CD4-positive, alpha-beta T cell treated with Interleukin-21 for 1 hour (primary cell): ENCODE measurements around the gene MAZ.
"Not testable (repeated sequence)": the region's sequence is repeated elsewhere in the genome, so short reads cannot be mapped to it uniquely, and the experiment has no call there.

ENCODE experiments used
- DNase-seq: peaks from one replicate; pipeline ENCODE4 v3.0.0-alpha.2; 2020

MAZ gene

DNA sequence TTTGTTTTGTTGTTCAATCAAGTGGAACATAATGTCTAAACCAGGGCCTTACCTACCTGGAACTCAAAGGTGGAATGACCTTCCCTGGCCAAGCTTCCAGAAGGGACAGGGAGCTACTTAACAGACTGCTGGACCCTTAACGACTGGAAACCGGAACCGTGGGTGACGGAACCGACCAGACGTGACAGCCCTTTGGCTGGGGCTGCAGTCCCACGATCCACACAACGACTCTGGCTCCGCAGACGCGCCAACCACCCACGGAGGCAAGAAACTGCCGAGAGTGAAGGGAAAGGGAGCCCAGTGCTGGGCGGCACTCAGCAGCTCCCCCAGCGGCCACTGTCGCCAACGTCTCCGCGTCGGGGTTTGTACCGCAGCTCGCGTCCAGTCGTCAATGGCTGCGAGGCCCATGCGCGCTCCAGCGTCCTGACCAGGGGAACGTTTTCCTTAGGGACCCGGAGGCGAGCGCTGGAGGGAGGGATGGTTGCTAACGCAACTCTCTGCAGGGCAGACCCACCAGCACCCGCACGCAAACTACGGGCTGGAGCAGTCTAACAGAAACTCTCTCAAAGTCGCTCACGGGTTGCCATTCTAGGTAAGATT lies 21.3 kb upstream of the MAZ start:
- peak; percentile 81 for DNase-seq

DNA sequence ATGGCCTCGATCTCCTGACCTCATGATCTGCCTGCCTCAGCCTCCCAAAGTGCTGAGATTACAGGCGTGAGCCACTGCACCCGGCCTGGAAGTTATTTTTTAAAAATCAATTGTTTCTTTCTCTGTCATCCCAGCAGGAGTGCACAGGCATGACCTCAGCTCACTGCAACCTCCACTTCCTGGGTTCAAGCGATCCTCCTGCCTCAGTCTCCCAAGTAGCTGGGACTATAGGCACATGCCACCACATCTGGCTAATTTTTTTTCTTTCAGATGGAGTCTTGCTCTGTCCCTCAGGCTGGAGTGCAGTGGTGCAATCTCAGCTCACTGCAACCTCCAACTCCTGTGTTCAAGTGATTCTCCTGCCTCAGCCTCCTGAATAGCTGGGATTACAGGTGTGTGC lies 19.2 kb upstream of the MAZ start:
- DNase-seq: not testable (repeated sequence)

DNA sequence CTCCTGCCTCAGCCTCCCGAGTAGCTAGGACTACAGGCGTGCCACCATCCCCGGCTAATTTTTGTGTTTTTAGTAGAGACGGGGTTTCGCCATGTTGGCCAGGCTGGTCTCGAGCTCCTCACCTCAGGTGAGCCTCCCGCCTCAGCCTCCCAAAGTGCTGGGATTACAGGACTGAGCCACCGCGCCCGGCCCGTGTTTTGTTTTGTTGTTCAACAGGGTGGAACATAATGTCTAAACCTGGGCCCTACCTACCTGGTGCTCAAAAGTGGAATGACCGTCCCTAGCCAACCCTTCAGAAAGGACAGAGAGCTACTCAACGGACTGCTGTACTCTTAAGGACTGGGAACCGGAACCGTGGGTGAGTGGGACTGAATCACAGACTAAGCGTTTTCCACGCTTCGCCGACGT lies 16.6 kb upstream of the MAZ start:
- DNase-seq: no peak

DNA sequence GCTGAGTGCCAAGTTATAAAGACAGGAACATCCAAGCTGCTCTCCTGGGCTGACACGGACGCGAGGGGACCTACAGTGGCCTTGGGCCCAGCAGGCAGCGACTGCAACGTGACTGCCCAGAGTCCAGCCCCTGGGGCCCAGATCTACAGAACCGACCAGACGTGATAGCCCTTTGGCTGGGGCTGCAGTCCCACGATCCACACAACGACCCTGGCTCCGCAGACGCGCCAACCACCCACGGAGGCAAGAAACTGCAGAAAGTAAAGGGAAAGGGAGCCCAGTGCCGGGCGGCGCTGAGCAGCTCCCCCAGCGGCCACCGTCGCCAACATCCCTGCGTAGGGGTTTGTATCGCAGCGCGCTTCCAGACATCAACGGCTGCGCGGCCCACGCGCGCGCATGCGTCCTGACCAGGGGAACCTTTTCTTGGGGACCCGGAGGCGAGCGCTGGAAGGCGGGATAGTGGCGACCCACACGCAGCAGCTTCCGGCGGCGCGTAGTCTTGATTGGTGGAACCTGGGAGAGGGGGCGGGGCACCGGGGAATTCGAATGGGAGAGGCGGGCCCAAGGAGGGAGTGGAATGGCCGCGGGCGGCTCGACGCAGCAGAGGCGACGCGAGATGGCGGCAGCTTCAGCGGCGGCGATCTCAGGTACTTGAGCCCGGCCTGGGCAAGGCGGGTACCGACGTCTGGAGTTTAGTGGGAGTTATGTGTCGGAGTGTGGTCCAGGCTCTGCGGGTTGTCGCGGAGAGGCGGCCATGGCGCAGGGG lies 16.0 kb upstream of the MAZ start, which contains the start of gene KIF22:
Gene KIF22 (plus strand): TSS at position 569 of the 766 bp plus-strand sequence. CDS start 9 bp downstream, at position 578.
- DNase-seq: peak; percentile 100

DNA sequence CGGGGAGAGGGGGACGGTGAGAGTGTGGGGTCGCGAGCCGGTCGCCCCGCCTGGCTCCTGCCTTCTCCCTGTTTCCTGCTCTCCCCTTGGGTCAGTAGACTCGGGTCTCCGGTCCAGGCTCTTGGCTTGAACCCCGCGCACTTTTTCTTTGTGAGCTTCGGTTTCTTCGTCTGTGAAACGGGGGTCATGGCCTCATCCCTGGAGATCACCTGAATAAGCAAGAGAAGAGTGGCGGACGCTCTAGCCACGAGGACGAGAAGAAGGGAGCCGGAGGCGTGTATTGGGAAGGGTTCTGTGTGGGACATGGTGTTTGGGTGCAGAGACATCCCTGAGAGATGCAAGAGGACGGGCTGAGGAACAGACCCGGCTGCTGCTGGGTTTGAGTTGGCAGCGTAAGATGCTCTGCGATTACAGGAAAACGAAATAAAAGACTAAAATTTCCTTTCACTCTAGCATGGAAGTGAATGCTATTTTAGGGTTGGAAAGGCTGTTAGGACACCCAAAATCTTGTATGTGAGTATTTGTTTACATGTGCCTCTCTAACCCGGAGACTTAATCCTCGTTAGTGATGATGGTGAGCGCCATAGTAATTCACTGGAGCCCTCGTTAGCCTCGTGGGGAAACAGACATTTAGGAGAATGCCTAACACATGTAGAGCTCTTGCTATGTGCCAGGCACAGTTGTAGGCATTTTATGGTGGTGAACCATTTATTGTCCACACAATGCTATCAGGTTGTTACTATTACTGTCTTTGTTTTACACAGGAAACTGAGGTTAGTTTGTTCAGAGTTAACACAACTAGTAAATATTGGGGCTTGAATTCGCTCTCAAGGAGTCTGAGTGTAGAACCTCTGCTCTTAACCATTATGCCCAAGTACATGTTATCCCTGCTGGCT lies 15.1 kb upstream of the MAZ start:
- DNase-seq: peak; percentile 24

DNA sequence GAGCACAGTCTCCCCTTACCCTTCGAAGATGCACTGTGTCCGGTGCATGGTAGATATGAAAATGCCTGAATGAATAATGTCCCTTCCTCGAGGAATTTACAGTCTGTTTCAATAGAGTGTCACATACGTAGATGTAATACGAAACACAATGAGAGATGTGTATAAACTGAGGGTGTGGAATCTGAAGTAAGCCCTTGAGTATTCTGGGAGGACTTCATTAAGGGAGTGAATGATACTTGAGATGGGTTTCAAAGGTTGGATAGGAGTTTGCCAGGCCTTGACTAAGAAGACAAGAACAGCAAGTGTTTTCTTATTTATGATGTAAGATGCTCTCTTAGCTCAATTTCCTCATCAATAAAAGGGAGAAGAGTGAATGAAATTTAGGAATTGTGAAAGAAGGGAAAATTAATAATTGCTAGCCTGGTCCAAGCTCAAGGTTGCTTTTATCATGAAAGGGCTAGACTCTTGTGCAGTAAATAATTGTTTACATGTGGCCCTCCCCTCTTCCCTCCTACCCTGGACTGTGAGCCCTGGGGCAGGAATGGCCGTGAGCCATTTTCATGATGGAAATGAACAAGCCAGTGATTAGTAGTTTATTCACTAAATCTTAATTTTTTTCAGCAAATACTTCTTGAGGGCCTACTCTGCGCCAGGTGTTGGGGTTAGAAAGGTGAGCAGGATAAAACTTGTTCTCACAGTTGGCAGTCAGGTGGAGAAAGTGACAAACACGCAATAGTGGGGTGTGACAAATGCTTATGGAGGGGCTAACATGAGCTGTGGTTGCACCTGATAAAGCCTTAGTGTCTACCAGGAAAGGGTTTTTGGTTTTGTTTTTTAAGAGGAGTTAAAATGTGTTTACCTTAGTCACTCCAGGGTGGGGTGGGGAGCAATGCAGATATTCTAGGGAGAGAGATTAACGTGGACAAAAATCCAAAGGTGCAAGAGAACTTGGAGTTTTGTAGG lies 14.2 kb upstream of the MAZ start:
- peak; percentile 29 for DNase-seq

DNA sequence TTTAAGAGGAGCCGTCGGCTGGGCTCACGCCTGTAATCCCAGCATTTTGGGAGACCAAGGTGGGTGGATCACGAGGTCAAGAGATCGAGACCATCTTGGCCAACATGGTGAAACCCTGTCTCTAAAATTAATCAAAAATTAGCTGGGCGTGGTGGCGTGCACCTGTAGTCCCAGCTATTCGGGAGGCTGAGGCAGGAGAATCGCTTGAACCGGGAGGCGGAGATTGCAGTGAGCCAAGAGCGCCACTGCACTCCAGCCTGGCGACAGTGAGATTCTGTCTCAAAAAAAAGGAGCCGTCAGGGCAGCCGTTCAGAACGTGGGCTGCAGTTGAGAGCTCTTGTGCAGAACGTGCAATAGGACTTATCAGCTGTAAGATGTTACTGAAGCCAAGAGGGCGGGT lies 13.2 kb upstream of the MAZ start:
- DNase-seq: not testable (repeated sequence)

DNA sequence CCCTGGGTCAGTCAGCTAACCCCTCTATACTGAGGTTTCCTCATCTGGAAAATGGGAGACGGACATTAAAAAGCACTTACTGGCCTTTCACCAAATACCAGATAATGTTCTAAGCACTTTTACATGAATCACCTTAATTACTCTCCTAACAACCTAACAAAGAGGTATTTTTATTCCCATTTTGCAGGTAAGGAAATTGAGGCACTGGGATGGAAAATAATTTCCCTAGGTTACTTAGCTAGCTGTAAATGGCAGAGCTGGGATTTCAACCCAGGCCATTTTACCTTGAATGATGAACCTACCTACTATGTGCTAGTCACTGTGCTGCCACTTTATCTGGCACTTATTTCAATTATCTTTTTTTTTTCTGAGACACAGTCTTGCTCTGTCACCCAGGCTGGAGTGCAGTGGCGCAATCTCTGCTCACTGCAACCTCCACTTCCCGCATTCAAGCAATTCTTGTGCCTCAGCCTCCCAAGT lies 12.1 kb upstream of the MAZ start:
- DNase-seq: no peak

DNA sequence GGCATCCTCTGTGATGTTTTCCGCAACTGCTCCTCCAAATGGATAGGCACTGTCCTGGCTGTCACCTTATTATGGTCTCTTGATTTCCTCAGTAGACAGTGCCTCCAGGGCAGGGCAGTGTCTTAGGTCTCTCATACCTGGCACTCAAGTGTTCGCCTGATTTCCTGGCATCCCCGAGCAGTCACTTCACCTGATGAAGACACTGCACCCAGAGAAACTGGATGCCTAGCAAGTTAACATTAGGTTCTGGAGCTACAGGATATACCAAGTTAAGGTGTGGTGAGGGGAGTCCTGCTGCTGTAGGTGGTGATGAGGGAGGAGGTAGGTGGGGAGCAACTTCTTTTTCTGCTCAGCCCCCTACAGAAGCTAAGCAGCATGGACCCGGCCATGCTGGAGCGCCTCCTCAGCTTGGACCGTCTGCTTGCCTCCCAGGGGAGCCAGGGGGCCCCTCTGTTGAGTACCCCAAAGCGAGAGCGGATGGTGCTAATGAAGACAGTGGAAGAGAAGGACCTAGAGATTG lies 3.9 kb upstream of the MAZ start:
- no peak for DNase-seq

DNA sequence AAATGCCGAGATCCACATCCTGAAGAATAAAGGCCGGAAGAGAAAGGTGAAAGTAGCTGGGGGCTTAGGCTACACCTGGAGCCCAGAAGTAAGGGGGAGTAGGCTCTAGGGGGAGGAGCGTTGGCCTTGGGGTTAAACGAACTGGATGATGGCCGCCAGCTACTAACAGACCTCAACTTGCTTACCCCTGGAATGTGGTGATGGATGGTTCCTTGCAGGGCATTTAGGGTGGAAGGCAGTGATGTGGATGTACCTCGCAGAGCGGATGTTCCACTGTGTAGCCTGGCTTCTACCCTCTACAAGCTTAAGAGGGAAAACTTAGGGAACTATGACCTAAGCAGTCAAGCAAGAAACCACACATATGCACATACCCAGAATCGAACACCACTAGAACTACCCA lies 2.3 kb upstream of the MAZ start:
- no peak for DNase-seq

DNA sequence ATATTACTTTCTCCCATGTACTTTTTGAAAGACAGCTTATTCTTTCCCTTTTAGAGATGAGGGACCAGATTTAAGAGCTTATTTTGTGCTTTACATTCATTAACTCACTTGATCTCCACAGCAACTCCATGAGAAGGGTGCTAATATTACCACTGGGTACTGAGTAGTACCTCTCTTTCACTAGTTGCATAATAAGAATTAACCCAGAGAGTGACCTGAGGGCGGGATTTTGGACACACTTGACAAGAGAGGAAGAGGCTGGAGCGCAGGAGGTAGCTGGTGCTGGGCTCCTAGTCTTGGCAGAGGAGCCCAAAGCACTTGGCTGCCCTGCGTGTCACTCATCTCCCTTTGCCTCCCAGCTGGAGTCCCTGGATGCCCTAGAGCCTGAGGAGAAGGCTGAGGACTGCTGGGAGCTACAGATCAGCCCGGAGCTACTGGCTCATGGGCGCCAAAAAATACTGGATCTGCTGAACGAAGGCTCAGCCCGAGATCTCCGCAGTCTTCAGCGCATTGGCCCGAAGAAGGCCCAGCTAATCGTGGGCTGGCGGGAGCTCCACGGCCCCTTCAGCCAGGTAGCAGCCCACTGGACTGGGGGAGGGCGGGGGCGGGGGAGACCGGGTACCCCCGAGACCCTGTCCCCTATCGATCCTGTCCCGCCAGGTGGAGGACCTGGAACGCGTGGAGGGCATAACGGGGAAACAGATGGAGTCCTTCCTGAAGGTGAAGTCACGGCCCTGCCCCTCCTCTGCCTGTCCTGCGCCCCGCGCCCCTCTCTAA lies 1.7 kb upstream of the MAZ start:
- DNase-seq: no peak

DNA sequence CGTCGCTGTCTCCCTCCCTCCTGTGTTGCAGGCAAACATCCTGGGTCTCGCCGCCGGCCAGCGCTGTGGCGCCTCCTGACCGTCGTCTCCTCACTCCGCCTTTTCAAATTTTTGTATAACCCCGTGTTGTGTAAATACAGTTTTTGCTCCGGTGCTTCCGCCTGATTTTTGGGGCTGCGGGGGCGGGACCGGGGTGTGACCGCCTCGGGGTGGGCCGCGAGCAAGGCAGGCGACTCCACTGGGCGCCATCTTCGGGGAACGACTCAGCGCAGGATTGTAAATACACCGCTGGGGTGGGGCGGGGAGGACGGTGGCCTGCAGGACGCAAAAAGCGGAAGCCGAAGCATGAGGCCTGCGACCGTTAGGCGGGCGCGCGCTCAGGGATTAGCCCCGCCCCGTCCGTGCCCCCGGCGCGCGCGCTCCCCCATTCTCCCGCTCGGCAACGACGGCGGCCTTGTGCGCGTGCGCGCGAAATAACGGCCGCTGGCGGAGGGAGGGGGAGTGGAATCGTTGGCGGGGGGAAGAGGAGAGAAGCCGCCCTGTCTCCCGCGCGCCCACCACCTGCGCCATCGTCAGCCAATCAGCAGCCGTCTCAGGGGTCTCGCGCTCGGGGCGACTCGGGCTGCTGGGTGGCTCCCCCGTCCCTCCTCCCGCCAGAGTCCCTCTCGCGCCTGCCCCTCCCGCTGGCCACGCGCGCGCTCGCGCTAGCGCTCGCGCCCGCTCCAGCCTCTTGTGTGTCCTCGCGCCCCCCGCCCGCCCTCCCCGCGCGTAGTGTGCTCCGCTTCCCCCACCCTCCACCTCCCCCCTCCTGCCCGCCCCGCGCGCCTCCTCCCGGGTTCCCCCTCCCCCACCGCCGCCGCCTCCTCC lies 864 bp upstream of the MAZ start:
- DNase-seq: peak; percentile 99

DNA sequence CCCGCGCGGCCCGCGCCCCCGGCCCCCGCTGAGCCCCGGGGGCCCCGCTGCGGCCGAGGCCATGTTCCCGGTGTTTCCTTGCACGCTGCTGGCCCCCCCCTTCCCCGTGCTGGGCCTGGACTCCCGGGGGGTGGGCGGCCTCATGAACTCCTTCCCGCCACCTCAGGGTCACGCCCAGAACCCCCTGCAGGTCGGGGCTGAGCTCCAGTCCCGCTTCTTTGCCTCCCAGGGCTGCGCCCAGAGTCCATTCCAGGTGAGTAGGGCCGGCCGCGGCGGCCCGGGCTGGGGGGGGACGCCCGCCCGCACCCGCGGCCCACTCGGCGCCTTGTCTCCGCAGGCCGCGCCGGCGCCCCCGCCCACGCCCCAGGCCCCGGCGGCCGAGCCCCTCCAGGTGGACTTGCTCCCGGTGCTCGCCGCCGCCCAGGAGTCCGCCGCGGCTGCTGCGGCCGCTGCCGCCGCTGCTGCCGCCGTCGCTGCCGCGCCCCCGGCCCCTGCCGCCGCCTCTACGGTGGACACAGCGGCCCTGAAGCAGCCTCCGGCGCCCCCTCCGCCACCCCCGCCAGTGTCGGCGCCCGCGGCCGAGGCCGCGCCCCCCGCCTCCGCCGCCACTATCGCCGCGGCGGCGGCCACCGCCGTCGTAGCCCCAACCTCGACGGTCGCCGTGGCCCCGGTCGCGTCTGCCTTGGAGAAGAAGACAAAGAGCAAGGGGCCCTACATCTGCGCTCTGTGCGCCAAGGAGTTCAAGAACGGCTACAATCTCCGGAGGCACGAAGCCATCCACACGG lies 504 bp downstream of the MAZ start:
- peak; percentile 46 for DNase-seq

DNA sequence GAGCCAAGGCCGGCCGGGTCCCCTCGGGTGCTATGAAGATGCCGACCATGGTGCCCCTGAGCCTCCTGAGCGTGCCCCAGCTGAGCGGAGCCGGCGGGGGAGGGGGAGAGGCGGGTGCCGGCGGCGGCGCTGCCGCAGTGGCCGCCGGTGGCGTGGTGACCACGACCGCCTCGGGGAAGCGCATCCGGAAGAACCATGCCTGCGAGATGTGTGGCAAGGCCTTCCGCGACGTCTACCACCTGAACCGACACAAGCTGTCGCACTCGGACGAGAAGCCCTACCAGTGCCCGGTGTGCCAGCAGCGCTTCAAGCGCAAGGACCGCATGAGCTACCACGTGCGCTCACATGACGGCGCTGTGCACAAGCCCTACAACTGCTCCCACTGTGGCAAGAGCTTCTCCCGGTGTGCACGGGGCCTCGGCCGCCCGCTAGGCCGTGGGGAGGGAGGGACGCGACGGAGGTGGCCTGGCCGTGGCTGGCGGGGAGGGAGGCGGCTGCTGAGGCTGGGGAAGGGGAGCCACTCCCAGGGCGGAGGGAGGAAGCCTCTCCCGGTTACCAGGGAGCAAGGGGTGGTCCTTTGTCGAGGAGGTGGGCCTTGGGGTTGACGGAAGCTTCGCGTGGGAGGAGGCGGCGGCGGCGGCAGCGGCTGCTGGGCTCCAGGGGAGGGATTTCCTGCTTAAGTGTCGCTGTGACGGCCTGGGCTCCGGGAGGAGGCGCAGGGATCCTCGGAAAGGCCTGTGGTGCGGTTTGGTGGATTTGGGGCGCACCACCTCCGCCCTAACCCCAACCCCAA lies 1.3 kb downstream of the MAZ start:
- peak; percentile 90 for DNase-seq

DNA sequence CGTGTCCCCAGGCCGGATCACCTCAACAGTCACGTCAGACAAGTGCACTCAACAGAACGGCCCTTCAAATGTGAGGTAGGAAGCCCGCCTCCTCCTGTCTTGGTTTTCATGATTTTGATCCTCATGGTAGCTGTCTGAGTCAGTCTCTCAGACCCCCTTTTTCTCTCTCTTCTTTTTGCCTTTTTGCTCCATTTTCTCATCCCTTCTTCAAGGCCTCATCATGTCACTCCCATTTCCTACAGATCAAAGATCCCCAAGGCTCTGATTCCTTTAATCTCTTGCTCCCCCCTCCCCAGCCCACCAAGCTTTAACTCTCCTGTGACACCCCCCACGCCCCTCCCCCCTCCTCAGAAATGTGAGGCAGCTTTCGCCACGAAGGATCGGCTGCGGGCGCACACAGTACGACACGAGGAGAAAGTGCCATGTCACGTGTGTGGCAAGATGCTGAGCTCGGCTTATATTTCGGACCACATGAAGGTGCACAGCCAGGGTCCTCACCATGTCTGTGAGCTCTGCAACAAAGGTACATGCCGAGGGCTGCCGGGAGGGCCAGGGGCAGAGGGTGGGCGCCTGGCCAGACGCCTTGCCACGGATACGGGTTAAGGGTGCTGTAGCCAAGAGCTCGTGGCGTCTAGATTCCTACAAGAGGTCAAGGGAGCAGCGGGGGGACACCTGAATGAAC lies 2.0 kb downstream of the MAZ start:
- peak; percentile 57 for DNase-seq

DNA sequence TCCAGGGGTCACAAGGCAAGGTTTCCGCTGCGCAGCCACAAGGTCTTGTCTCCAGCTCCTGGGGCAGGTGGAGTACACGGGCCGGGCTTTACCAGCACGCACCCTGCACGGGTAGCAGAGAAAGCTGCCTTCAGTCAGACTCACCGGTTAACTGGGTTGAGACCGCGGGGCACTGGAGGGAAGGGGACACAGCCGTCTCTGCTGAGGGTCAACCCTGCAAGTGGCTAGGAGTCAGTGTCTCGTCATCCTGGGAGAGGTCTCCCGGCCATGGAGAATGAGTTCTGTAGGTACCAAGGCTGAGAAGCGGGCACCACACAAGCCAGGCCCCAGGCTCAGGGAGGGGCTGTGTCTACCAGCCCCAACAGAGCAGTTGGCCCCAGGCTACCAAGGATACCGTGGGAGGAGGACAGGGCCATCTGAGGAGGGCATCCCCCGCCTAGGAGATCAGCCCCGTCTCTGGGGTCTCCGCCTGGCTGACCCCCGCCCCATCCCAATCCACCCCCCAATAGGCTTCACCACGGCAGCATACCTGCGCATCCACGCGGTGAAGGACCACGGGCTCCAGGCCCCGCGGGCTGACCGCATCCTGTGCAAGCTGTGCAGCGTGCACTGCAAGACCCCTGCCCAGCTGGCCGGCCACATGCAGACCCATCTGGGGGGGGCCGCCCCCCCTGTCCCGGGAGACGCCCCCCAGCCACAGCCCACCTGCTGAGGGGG lies 2.9 kb downstream of the MAZ start:
- no peak for DNase-seq
